GM12878 (cell line): ENCODE results near the gene CDH15. TPM values are rescaled to one million over a fixed set of nuclear protein-coding genes. Genes with fewer than 3 reads are reported as not detected.

Experiments
- ATAC-seq: fragments of 200-7000 bp; cut with Tn5 transposase; 3 replicates; pipeline ENCODE4 v1.9.1; 2020; ENCODE audit warnings: mild to moderate bottlenecking, moderate library complexity
- BruUV-seq: library from RNA; stranded (reverse); fragments of 400-500 nt; replicated peaks from 2 replicates; lab custom pipeline; 2021; lab: Mats Ljungman, UMichigan
- CTCF ChIA-PET: fragments of 300-600 bp; sonication (Branson Sonifier 250); formaldehyde crosslinking; extraction: SDS; loops from one replicate; lab custom pipeline; 2021; ENCODE audit warnings: inconsistent platforms; lab: Yijun Ruan, JAX
- POLR2A ChIA-PET: fragments of 350-600 bp; formaldehyde crosslinking; extraction: SDS; loops from one replicate; lab custom pipeline; 2021; ENCODE audit warnings: inconsistent platforms; lab: Charles Lee
- RAD21 ChIA-PET: fragments of 300-600 bp; sonication (Branson Sonifier 250); formaldehyde crosslinking; loops from one replicate; lab custom pipeline; 2023; ENCODE audit warnings: antibody characterized with exemption; ENCODE audit not compliant: unreplicated experiment; lab: Charles Lee
- SMC1A ChIA-PET: fragments of 300-600 bp; sonication (Branson Sonifier 250); formaldehyde crosslinking; loops from one replicate; lab custom pipeline; 2023; ENCODE audit not compliant: unreplicated experiment, uncharacterized antibody; lab: Charles Lee
- DNase-seq: peaks from one replicate; pipeline ENCODE4 v3.0.0-alpha.2; 2011; ENCODE audit warnings: low read depth, low spot score
- FAIRE-seq: peaks from 3 replicates; lab custom pipeline; 2011; peaks lifted over from hg19 to GRCh38; lab: Jason Lieb, UNC
- H2AFZ ChIP-seq: 2 replicates; pipeline ENCODE4 v1.6.0; 2011; ENCODE audit warnings: low read depth, low read length, control low read depth; ENCODE audit not compliant: control insufficient read depth
- H3K27ac ChIP-seq: 2 replicates; pipeline ENCODE4 v1.5.1; 2011; ENCODE audit warnings: control low read depth; ENCODE audit not compliant: control insufficient read depth, insufficient read depth
- H3K27me3 ChIP-seq, 2 experiments: replicated peaks in 1 of 2; 2 replicates each; pipeline versions ENCODE4 v1.6.0 to v1.6.1; 2011; ENCODE audit warnings: low read length in 1 of 2; ENCODE audit not compliant: control insufficient read depth in 2 of 2, insufficient read depth in 2 of 2
- H3K36me3 ChIP-seq, 2 experiments: 2 replicates each; pipeline ENCODE4 v1.5.1; 2011; ENCODE audit warnings: low read length in 1 of 2; ENCODE audit not compliant: control insufficient read depth in 2 of 2, insufficient read depth in 2 of 2
- H3K4me1 ChIP-seq: 2 replicates; pipeline ENCODE4 v1.6.1; 2011; ENCODE audit warnings: mild to moderate bottlenecking, low read length, moderate library complexity, mixed read lengths; ENCODE audit not compliant: control insufficient read depth, insufficient read depth
- H3K4me2 ChIP-seq: 2 replicates; pipeline ENCODE4 v1.6.0; 2011; ENCODE audit warnings: control low read depth; ENCODE audit not compliant: control insufficient read depth, insufficient read depth
- H3K4me3 ChIP-seq: fragments of 200-600 bp; sonication (generic); 2 replicates; pipeline ENCODE4 v1.5.1; 2016
- H3K79me2 ChIP-seq: 2 replicates; pipeline ENCODE4 v1.6.0; 2011; ENCODE audit warnings: low read length; ENCODE audit not compliant: control insufficient read depth, insufficient read depth
- H3K9ac ChIP-seq: 2 replicates; pipeline ENCODE4 v1.8.0; 2011; ENCODE audit warnings: low read length, control low read depth, mixed read lengths; ENCODE audit not compliant: control insufficient read depth, insufficient read depth
- H3K9me3 ChIP-seq: replicated peaks from 3 replicates; pipeline ENCODE4 v1.5.1; 2011; ENCODE audit warnings: mild to moderate bottlenecking, low read length; ENCODE audit not compliant: control insufficient read depth, insufficient read depth
- H4K20me1 ChIP-seq: 2 replicates; pipeline ENCODE4 v1.6.0; 2011; ENCODE audit not compliant: control insufficient read depth, insufficient read depth
- ATF3 ChIP-seq: IDR thresholded peaks from 2 replicates; pipeline ENCODE4 v1.6.1; 2011; ENCODE audit warnings: low read depth, mild to moderate bottlenecking, low read length, moderate library complexity, borderline replicate concordance; ENCODE audit errors: extremely low read depth
- ATF7 ChIP-seq: fragments of 450-650 bp; IDR thresholded peaks from 2 replicates; pipeline ENCODE4 v1.6.1; 2016; ENCODE audit warnings: low read depth, mild to moderate bottlenecking
- IKZF2 ChIP-seq, 2 experiments: fragments of 450-650 bp; IDR thresholded peaks; 2 replicates each; pipeline ENCODE4 v1.6.1; 2017; ENCODE audit warnings: mild to moderate bottlenecking in 2 of 2, moderate library complexity in 2 of 2
- MTA3 ChIP-seq: IDR thresholded peaks from 2 replicates; pipeline ENCODE4 v1.6.1; 2012; ENCODE audit warnings: low read length, inconsistent platforms, borderline replicate concordance
- RB1 ChIP-seq: fragments of 450-650 bp; formaldehyde crosslinking; IDR thresholded peaks from 2 replicates; pipeline ENCODE4 v1.6.1; 2017; ENCODE audit warnings: mild to moderate bottlenecking, borderline replicate concordance
- SIN3A ChIP-seq: IDR thresholded peaks from 2 replicates; pipeline ENCODE4 v1.6.1; 2012; ENCODE audit warnings: low read depth, low read length, improper control_type of control experiment
- SP1 ChIP-seq: IDR thresholded peaks from one replicate; pipeline ENCODE4 v1.6.1; 2011; ENCODE audit warnings: low read depth, low read length
- SPI1 ChIP-seq: IDR thresholded peaks from 2 replicates; pipeline ENCODE4 v1.6.1; 2011; ENCODE audit warnings: low read depth, mild to moderate bottlenecking, low read length, moderate library complexity, borderline replicate concordance; ENCODE audit not compliant: insufficient read depth
- TBL1XR1 ChIP-seq: IDR thresholded peaks from 2 replicates; pipeline ENCODE4 v1.6.1; 2012; ENCODE audit warnings: low read depth, low read length, improper control_type of control experiment
- TCF7 ChIP-seq: IDR thresholded peaks from 2 replicates; pipeline ENCODE4 v1.6.1; 2014; ENCODE audit warnings: antibody characterized with exemption, borderline replicate concordance
- WGBS: methylation state at CpG from one replicate; pipeline ENCODE4 v1.1.6; 2016; ENCODE audit warnings: low lambda C conversion rate; ENCODE audit not compliant: insufficient replicate concordance, insufficient coverage; ENCODE audit errors: missing lambda C conversion rate; 5-methylcytosine and 5-hydroxymethylcytosine counted together
- in situ Hi-C: fragments of 300-500 bp; cut with MboI; formaldehyde crosslinking; loops from 9 replicates; pipeline ENCODE4 v1.14.3; 2018; ENCODE audit warnings: mixed read lengths
- intact Hi-C: fragments of 100-400 bp; cut with micrococcal nuclease; formaldehyde crosslinking; loops from one replicate; pipeline ENCODE4 v1.14.2; 2022; ENCODE audit not compliant: unreplicated experiment
- polyA plus RNA-seq, 11 experiments: library from polyadenylated mRNA; depleted of rRNA in 4 of 11; unstranded in 6 of 11; stranded (reverse) in 5 of 11; fragments of >200 nt; fragmentation: Nextera tagmentation in 4 of 11; fragmentation: Illumina TruSeq in 1 of 11; extraction: Ambion mirVana in 4 of 11; extraction: Trizol in 1 of 11; gene quantifications; 1 replicate in 1 of 11; 2 replicates in 10 of 11; pipeline versions ENCODE4 v1.2.1 to v1.2.3, GENCODE V29; 2011 to 2016; ENCODE audit warnings: inconsistent platforms in 2 of 11, missing spikeins in 2 of 11, low read depth in 1 of 11
- total RNA-seq, 4 experiments: library from RNA; depleted of rRNA in 3 of 4; stranded (reverse); fragments of >200 nt in 3 of 4; fragmentation: Illumina TruSeq in 1 of 4; extraction: Trizol in 1 of 4; gene quantifications; 2 replicates each; pipeline versions ENCODE4 v1.2.1 to v1.2.3, GENCODE V29; 2013 to 2021
- TF ChIP-seq, protein P1 (sequence below): fragments of 450-650 bp; formaldehyde crosslinking; IDR thresholded peaks from 2 replicates; pipeline ENCODE4 v1.4.0; 2020; ENCODE audit warnings: mild to moderate bottlenecking, moderate library complexity

CDH15 gene
- total and polyA plus RNA-seq, 10 of the 15 experiments (the other 5 are each of a cell fraction or from before 2014, with no cell fraction given), result 0.02 to 0.06 TPM; not detected in 8

DNA sequence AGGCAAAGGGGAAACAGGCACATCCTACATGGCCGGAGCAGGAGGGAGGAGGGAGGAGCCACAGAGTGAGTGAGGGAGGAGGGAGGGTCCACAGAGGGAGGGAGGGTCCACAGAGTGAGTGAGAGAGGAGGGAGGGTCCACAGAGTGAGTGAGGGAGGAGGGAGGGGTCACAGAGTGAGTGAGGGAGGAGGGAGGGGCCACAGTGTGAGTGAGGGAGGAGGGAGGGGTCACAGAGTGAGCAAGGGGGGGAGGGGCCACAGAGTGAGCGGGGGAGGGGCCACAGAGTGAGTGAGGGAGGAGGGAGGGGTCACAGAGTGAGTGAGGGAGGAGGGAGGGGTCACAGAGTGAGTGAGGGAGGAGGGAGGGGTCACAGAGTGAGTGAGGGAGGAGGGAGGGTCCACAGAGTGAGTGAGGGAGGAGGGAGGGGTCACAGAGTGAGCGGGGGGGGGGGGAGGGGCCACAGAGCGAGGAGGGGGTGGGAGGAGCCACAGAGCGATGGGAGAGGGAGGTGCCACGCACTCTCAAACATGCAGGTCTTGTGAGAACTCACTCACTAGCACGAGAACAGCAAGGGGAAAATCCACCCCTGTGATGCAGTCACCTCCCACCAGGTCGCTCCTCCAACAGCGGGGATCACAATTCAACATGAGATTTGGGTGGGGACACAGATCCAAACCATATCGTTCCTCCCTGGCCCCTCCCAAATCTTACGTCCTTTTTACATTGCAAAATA, 24.3 kb upstream of the CDH15 start:
- Histone ChIP-seq H3K27ac (no peak overlapping the region), H3K9me3 (peaks cover 6% of the 10 kb centered on the region; the same call in 1 of the 3 replicates), H3K4me1 (no peaks in the 10 kb centered on the region), H3K9ac (no peak overlapping the region), H3K27me3 (no peaks in the 10 kb centered on the region), H3K4me2 (no peak overlapping the region), H3K36me3 (peaks cover 9 to 10% of the 10 kb centered on the region in 2 experiments), H3K79me2 (no peaks in the 10 kb centered on the region), H4K20me1 (no peaks in the 10 kb centered on the region), H2AFZ (no peak overlapping the region), H3K4me3 (no peak overlapping the region)
- ChIA-PET CTCF (no interaction called here), POLR2A (no interaction called here), RAD21 (no interaction called here), SMC1A (no interaction called here)
- 74% methylated on average over 7 of the region's 11 CpGs for WGBS
- no peak for FAIRE-seq
- no peak for ATAC-seq
- no peak for DNase-seq
- intact Hi-C loops, result no loop called here
- in situ Hi-C loops, result no loop called here
- TF ChIP-seq SP1, result no peak
- TF ChIP-seq MTA3, result no peak
- no peak for TF ChIP-seq ATF7
- no peak for TF ChIP-seq SIN3A
- no peak for TF ChIP-seq IKZF2 (IDR thresholded peaks at IDR 0.05)
- no peak for TF ChIP-seq TBL1XR1
- TF ChIP-seq ATF3, result no peak
- TF ChIP-seq, protein P1, sequence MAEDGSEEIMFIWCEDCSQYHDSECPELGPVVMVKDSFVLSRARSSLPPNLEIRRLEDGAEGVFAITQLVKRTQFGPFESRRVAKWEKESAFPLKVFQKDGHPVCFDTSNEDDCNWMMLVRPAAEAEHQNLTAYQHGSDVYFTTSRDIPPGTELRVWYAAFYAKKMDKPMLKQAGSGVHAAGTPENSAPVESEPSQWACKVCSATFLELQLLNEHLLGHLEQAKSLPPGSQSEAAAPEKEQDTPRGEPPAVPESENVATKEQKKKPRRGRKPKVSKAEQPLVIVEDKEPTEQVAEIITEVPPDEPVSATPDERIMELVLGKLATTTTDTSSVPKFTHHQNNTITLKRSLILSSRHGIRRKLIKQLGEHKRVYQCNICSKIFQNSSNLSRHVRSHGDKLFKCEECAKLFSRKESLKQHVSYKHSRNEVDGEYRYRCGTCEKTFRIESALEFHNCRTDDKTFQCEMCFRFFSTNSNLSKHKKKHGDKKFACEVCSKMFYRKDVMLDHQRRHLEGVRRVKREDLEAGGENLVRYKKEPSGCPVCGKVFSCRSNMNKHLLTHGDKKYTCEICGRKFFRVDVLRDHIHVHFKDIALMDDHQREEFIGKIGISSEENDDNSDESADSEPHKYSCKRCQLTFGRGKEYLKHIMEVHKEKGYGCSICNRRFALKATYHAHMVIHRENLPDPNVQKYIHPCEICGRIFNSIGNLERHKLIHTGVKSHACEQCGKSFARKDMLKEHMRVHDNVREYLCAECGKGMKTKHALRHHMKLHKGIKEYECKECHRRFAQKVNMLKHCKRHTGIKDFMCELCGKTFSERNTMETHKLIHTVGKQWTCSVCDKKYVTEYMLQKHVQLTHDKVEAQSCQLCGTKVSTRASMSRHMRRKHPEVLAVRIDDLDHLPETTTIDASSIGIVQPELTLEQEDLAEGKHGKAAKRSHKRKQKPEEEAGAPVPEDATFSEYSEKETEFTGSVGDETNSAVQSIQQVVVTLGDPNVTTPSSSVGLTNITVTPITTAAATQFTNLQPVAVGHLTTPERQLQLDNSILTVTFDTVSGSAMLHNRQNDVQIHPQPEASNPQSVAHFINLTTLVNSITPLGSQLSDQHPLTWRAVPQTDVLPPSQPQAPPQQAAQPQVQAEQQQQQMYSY (CRISPR knock-in tag), result no peak
- TF ChIP-seq SPI1, result no peak
- TF ChIP-seq TCF7, result no peak
- TF ChIP-seq RB1, result no peak
- no TSS peak for BruUV-seq
